Activated effector memory CD4-positive, alpha-beta T cell treated with anti-CD3 and anti-CD28 coated beads, Interleukin-2, amount 50 U/mL, for 16 hours (primary cell): Measurements from ENCODE around the gene PRSS8.

Source experiments
- DNase-seq: peaks from one replicate; pipeline ENCODE4 v3.0.0-alpha.2; 2020

Gene PRSS8

GRCh38 chr16:31099860-31100638 is 35.5 kb downstream of the PRSS8 start:
- DNase-seq: no peak

- peak; percentile 95 for DNase-seq
These were observed 41.0 kb downstream of the PRSS8 start, which contains the start of gene VKORC1 for GRCh38 chr16:31094424-31095120. VKORC1 (minus strand) TSS chr16:31094797; CDS start chr16:31094729, 68 bp downstream.

GRCh38 chr16:31094088-31094423 is 41.5 kb downstream of the PRSS8 start:
- no peak for DNase-seq

- DNase-seq: no peak
These were observed 42.3 kb downstream of the PRSS8 start for GRCh38 chr16:31093132-31093703.

GRCh38 chr16:31092330-31092729 is 43.2 kb downstream of the PRSS8 start:
- no peak for DNase-seq

- no peak for DNase-seq
These were observed 45.0 kb downstream of the PRSS8 start for GRCh38 chr16:31090540-31090939.

- no peak for DNase-seq
These were observed 46.3 kb downstream of the PRSS8 start for GRCh38 chr16:31089199-31089598.

GRCh38 chr16:31088459-31089183 is 46.9 kb downstream of the PRSS8 start, which contains the start of gene PRSS53:
PRSS53 (minus strand) TSS chr16:31088943; CDS start chr16:31088809, 134 bp downstream.
- no peak for DNase-seq

GRCh38 chr16:31087971-31088370 is 47.6 kb downstream of the PRSS8 start:
- no peak for DNase-seq

- DNase-seq: no peak
These were observed 48.0 kb downstream of the PRSS8 start for GRCh38 chr16:31087481-31087880.

GRCh38 chr16:31086629-31086906 is 49.0 kb downstream of the PRSS8 start:
- DNase-seq: no peak

- DNase-seq: no peak
These were observed 49.5 kb downstream of the PRSS8 start for GRCh38 chr16:31085873-31086628.

- no peak for DNase-seq
These were observed 50.1 kb downstream of the PRSS8 start for GRCh38 chr16:31085411-31085810.

- no peak for DNase-seq
These were observed 50.8 kb downstream of the PRSS8 start for GRCh38 chr16:31084584-31085302.

GRCh38 chr16:31083981-31084380 is 51.5 kb downstream of the PRSS8 start:
- no peak for DNase-seq

GRCh38 chr16:31083556-31083955 is 52.0 kb downstream of the PRSS8 start:
- DNase-seq: no peak

GRCh38 chr16:31083081-31083480 is 52.4 kb downstream of the PRSS8 start:
- DNase-seq: no peak

- no peak for DNase-seq
These were observed 53.0 kb downstream of the PRSS8 start for GRCh38 chr16:31082368-31083045.
